ENCODE measurements around the gene TTC7B. TPM values are rescaled to one million over a fixed set of nuclear protein-coding genes. Genes with fewer than 3 reads are reported as not detected.

Gene TTC7B
- total RNA-seq, 3 donors from 2014 or later: 5.0 to 6.0 (median 5.1) TPM

- no peaks in the 10 kb centered on the region for H3K9me3 Mint-ChIP-seq
- ATAC-seq: no peak
These were observed 251.7 kb downstream of the TTC7B start for GRCh38 chr14:90564496-90564895.

GRCh38 chr14:90562652-90563051 lies 253.6 kb downstream of the TTC7B start:
- no peaks in the 10 kb centered on the region for H3K36me3 Mint-ChIP-seq (ENCODE audit: insufficient read depth)
- H3K4me1 Mint-ChIP-seq (ENCODE audit: low read depth): no peaks in the 10 kb centered on the region
- ATAC-seq (no peak), DNase-seq (no peak)
- H3K27me3 Mint-ChIP-seq (ENCODE audit: low read depth): no peaks in the 10 kb centered on the region
- H3K4me3 Mint-ChIP-seq: no peak overlapping the region
- no peaks in the 10 kb centered on the region for H3K9me3 Mint-ChIP-seq

More at GRCh38 chr14:90564496-90564895, 251.7 kb downstream of the TTC7B start:
- H3K4me1 Mint-ChIP-seq (ENCODE audit: low read depth): no peaks in the 10 kb centered on the region
- no peaks in the 10 kb centered on the region for H3K27me3 Mint-ChIP-seq (ENCODE audit: low read depth)
- DNase-seq: no peak
- no peak overlapping the region for H3K4me3 Mint-ChIP-seq
- H3K36me3 Mint-ChIP-seq (ENCODE audit: insufficient read depth): no peaks in the 10 kb centered on the region

GRCh38 chr14:90561920-90562319 lies 254.3 kb downstream of the TTC7B start:
- no peaks in the 10 kb centered on the region for H3K9me3 Mint-ChIP-seq
- ATAC-seq (no peak), DNase-seq (no peak)
- H3K4me1 Mint-ChIP-seq (ENCODE audit: low read depth): no peaks in the 10 kb centered on the region
- no peak overlapping the region for H3K4me3 Mint-ChIP-seq
- no peaks in the 10 kb centered on the region for H3K36me3 Mint-ChIP-seq (ENCODE audit: insufficient read depth)
- H3K27me3 Mint-ChIP-seq (ENCODE audit: low read depth): no peaks in the 10 kb centered on the region

- H3K4me1 Mint-ChIP-seq (ENCODE audit: low read depth): no peaks in the 10 kb centered on the region
- DNase-seq (no peak), ATAC-seq (no peak)
- no peak overlapping the region for H3K4me3 Mint-ChIP-seq
- no peaks in the 10 kb centered on the region for H3K36me3 Mint-ChIP-seq (ENCODE audit: insufficient read depth)
- H3K27me3 Mint-ChIP-seq (ENCODE audit: low read depth): no peaks in the 10 kb centered on the region
- no peaks in the 10 kb centered on the region for H3K9me3 Mint-ChIP-seq
These were observed 255.2 kb downstream of the TTC7B start for GRCh38 chr14:90560991-90561390.

GRCh38 chr14:90560558-90560957 lies 255.7 kb downstream of the TTC7B start:
- Mint-ChIP-seq H3K4me1 (ENCODE audit: low read depth) (no peaks in the 10 kb centered on the region), H3K27me3 (ENCODE audit: low read depth) (no peaks in the 10 kb centered on the region), H3K36me3 (ENCODE audit: insufficient read depth) (no peaks in the 10 kb centered on the region), H3K4me3 (no peak overlapping the region), H3K9me3 (no peaks in the 10 kb centered on the region)
- DNase-seq (no peak), ATAC-seq (no peak)

- ATAC-seq (no peak), DNase-seq (no peak)
- Mint-ChIP-seq H3K9me3 (no peaks in the 10 kb centered on the region), H3K36me3 (ENCODE audit: insufficient read depth) (no peaks in the 10 kb centered on the region), H3K4me1 (ENCODE audit: low read depth) (no peaks in the 10 kb centered on the region), H3K27me3 (ENCODE audit: low read depth) (no peaks in the 10 kb centered on the region), H3K4me3 (no peak overlapping the region)
These were observed 256.3 kb downstream of the TTC7B start for GRCh38 chr14:90559811-90560492.

- Mint-ChIP-seq H3K9me3 (no peaks in the 10 kb centered on the region), H3K27me3 (ENCODE audit: low read depth) (no peaks in the 10 kb centered on the region), H3K4me1 (ENCODE audit: low read depth) (no peaks in the 10 kb centered on the region), H3K36me3 (ENCODE audit: insufficient read depth) (no peaks in the 10 kb centered on the region), H3K4me3 (no peak overlapping the region)
- ATAC-seq (no peak), DNase-seq (no peak)
These were observed 257.1 kb downstream of the TTC7B start for GRCh38 chr14:90558983-90559590.

GRCh38 chr14:90558041-90558982 lies 257.9 kb downstream of the TTC7B start:
- no peaks in the 10 kb centered on the region for H3K4me1 Mint-ChIP-seq (ENCODE audit: low read depth)
- no peaks in the 10 kb centered on the region for H3K27me3 Mint-ChIP-seq (ENCODE audit: low read depth)
- ATAC-seq (no peak), DNase-seq (no peak)
- no peak overlapping the region for H3K4me3 Mint-ChIP-seq
- H3K36me3 Mint-ChIP-seq (ENCODE audit: insufficient read depth): no peaks in the 10 kb centered on the region
- H3K9me3 Mint-ChIP-seq: no peaks in the 10 kb centered on the region

- no peak for DNase-seq
- H3K4me3 Mint-ChIP-seq: no peak overlapping the region
- no peak for ATAC-seq
- no peaks in the 10 kb centered on the region for H3K4me1 Mint-ChIP-seq (ENCODE audit: low read depth)
- no peaks in the 10 kb centered on the region for H3K9me3 Mint-ChIP-seq
- H3K27me3 Mint-ChIP-seq (ENCODE audit: low read depth): no peaks in the 10 kb centered on the region
- H3K36me3 Mint-ChIP-seq (ENCODE audit: insufficient read depth): no peaks in the 10 kb centered on the region
These were observed 258.7 kb downstream of the TTC7B start for GRCh38 chr14:90557516-90557915.

- DNase-seq: no peak
- Mint-ChIP-seq H3K36me3 (ENCODE audit: insufficient read depth) (no peaks in the 10 kb centered on the region), H3K4me1 (ENCODE audit: low read depth) (no peaks in the 10 kb centered on the region), H3K4me3 (no peak overlapping the region), H3K9me3 (no peaks in the 10 kb centered on the region), H3K27me3 (ENCODE audit: low read depth) (no peaks in the 10 kb centered on the region)
- ATAC-seq: no peak
These were observed 259.4 kb downstream of the TTC7B start for GRCh38 chr14:90556666-90557450.

GRCh38 chr14:90556012-90556477 lies 260.2 kb downstream of the TTC7B start:
- H3K9me3 Mint-ChIP-seq: no peaks in the 10 kb centered on the region
- H3K4me3 Mint-ChIP-seq: no peak overlapping the region
- H3K27me3 Mint-ChIP-seq (ENCODE audit: low read depth): no peaks in the 10 kb centered on the region
- DNase-seq (no peak), ATAC-seq (no peak)
- no peaks in the 10 kb centered on the region for H3K36me3 Mint-ChIP-seq (ENCODE audit: insufficient read depth)
- H3K4me1 Mint-ChIP-seq (ENCODE audit: low read depth): no peaks in the 10 kb centered on the region

GRCh38 chr14:90555126-90556011 lies 260.9 kb downstream of the TTC7B start:
- Mint-ChIP-seq H3K27me3 (ENCODE audit: low read depth) (no peaks in the 10 kb centered on the region), H3K4me3 (no peak overlapping the region), H3K9me3 (no peaks in the 10 kb centered on the region), H3K36me3 (ENCODE audit: insufficient read depth) (no peaks in the 10 kb centered on the region), H3K4me1 (ENCODE audit: low read depth) (no peaks in the 10 kb centered on the region)
- DNase-seq: no peak
- no peak for ATAC-seq

- no peaks in the 10 kb centered on the region for H3K4me1 Mint-ChIP-seq (ENCODE audit: low read depth)
- no peaks in the 10 kb centered on the region for H3K9me3 Mint-ChIP-seq
- H3K4me3 Mint-ChIP-seq: no peak overlapping the region
- no peaks in the 10 kb centered on the region for H3K36me3 Mint-ChIP-seq (ENCODE audit: insufficient read depth)
- H3K27me3 Mint-ChIP-seq (ENCODE audit: low read depth): no peaks in the 10 kb centered on the region
- DNase-seq (no peak), ATAC-seq (no peak)
These were observed 261.9 kb downstream of the TTC7B start for GRCh38 chr14:90554341-90554740.
